Limb (tissue), 2 donors: ENCODE measurements around the gene BPIFB3.

ENCODE experiments used
- DNase-seq, 2 donors: peaks; one replicate each; pipeline ENCODE4 v3.0.0-alpha.2; 2016; ENCODE audit errors: extremely low spot score in 2 of 2

The BPIFB3 gene

GRCh38 chr20:33053291-33054106 lies at the start of gene BPIFB3:
TSS of gene BPIFB3 (plus strand) at chr20:33053903. CDS start at chr20:33055436, 1,533 bp downstream.
- DNase-seq, result no peak

GRCh38 chr20:33004141-33004751 lies 49.5 kb upstream of the BPIFB3 start, which contains the start of gene SUN5:
TSS of gene SUN5 (minus strand) at chr20:33004433. CDS start at chr20:33004340, 93 bp downstream.
- no peak for DNase-seq

GRCh38 chr20:33005132-33005566 lies 48.6 kb upstream of the BPIFB3 start:
- DNase-seq, result no peak

- DNase-seq, result no peak
These were observed 47.6 kb upstream of the BPIFB3 start for GRCh38 chr20:33005908-33006775.

- DNase-seq, result no peak
These were observed 46.8 kb upstream of the BPIFB3 start for GRCh38 chr20:33006776-33007375.

GRCh38 chr20:33007376-33008335 lies 46.0 kb upstream of the BPIFB3 start, which contains the start of gene BPIFB2:
TSS of gene BPIFB2 (plus strand) at chr20:33007704. CDS start at chr20:33008575, 871 bp downstream.
- no peak for DNase-seq

- DNase-seq, result no peak
These were observed 45.1 kb upstream of the BPIFB3 start for GRCh38 chr20:33008336-33009213.

- DNase-seq, result no peak
These were observed 44.2 kb upstream of the BPIFB3 start for GRCh38 chr20:33009214-33010132.

- DNase-seq, result no peak
These were observed 43.6 kb upstream of the BPIFB3 start for GRCh38 chr20:33010133-33010504.

GRCh38 chr20:33010674-33011449 lies 42.8 kb upstream of the BPIFB3 start:
- no peak for DNase-seq

- DNase-seq, result no peak
These were observed 41.1 kb upstream of the BPIFB3 start for GRCh38 chr20:33012327-33013189.

- DNase-seq, result no peak
These were observed 39.9 kb upstream of the BPIFB3 start for GRCh38 chr20:33013701-33014326.

GRCh38 chr20:33014336-33015113 lies 39.2 kb upstream of the BPIFB3 start:
- DNase-seq, result no peak

GRCh38 chr20:33015114-33015484 lies 38.6 kb upstream of the BPIFB3 start:
- no peak for DNase-seq
